HG03095 (cell line): ENCODE results near the gene JAKMIP1.
"Not testable (repeated sequence)": the region's sequence is repeated elsewhere in the genome, so short reads cannot be mapped to it uniquely, and the experiment has no call there.

ENCODE experiments used
- ATAC-seq: cut with Tn5 transposase; IDR thresholded peaks from one replicate; pipeline ENCODE4 v1.9.1; 2021; ENCODE audit warnings: moderate library complexity; ENCODE audit not compliant: unreplicated experiment

JAKMIP1 gene

DNA sequence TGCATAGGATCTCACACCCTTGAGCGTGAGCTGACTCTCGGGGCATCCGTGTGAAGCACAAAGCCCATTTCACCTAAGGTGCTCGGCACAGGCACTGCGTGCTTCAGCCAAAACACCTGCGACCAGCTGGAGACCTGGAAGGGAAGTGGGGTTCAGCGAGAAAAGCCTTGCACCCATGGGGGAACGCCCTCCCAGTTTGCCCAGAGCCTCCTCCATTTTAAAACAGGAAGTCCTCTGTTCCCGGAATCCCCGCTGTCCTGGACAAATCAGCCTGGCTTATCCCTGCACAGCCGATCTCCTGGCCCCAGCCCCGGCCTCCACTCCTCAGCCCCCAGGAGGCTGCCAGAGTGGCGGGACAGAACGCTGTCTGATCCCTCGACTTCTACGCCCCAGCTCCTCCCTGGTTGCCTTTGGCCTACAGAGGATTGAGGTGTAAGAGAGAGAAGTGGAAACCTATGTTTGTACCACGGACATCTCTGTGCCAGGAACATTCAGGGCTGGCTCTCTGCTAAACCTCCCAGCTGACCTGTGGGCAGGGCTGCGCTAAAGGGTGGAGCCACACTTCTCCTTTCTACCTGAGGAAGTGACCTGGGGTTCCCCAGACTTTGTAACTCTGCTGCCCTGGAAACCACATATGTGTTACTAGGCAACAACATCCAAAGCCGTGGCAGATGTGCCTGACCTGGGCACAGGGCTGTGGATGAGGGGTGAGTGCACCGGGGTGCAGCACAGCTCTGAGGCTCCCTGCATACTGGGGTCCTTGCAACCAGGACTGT lies 178.3 kb downstream of the JAKMIP1 start:
- ATAC-seq, result no peak

DNA sequence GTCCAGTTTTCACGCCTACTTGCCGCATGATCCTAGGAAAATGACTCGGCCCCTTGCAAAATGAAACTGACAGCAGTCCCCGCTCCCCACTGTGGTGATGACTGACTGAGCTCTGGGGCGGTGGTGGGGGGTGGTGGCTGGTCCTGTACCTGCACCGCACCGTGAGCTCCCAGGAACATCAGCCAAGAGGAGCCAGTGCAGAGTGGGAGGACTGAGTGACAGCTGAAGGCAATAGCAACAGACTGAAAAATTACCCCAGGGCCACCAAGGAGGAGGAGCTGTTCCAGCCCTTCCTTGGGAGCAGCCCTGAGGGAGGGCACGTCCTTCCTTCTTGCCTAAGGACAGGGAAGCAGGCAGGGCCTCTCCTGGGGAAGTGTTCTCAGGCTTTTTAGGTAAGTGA lies 179.7 kb downstream of the JAKMIP1 start:
- no peak for ATAC-seq

DNA sequence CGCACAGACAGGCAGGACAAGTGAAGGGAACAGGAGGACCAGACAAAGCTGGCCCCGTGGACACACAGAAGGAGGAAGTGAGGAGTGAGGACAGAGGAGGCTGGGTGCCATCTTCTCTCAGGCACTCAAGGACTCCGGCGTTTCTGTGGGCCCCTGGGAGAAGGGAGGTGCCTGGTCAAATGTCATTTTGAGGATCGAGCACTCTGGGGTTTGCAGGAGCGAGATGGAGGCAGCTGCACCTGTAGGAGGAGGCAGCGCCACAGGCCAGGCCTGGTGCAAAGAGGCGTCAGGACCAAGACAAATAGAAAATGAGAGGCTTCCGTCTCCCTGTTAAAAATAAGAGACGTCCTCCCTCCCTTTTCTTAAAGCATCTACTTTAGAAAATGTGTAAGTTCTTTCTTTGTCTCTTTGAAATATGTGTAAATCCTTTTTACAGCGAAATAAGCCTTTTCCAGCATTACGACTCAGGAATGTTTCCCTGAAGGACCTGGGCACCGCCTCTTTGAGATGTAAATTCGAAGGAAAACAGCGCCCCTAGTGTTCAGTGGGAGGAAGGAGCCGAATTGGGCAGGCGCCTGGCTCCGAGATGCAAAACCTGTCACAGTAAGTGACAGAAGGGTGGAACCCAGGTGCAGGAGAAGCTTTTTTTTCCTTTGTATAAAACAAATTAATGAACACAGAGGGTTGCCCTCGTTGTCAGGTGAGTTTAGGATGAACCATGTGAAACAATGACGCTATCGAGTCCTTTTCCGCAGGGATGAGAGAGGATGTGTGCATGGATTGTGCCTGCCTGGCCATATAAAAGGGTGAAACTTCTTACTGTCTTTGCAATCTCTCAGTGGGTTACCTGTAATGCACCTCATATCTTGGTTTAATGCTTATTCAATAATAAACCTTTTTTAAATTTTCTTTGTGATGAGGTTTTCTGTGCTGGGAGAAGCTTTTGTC lies 180.8 kb downstream of the JAKMIP1 start:
- ATAC-seq, result no peak

GRCh38 chr4:6018331-6018730 lies 182.0 kb downstream of the JAKMIP1 start, which contains the start of gene C4orf50:
Gene C4orf50 (minus strand): TSS chr4:6018431.
- no peak for ATAC-seq

- no peak for ATAC-seq
These were observed 182.5 kb downstream of the JAKMIP1 start for GRCh38 chr4:6017800-6018199.

- no peak for ATAC-seq
These were observed 183.3 kb downstream of the JAKMIP1 start for GRCh38 chr4:6017030-6017429.

- no peak for ATAC-seq
These were observed 186.8 kb downstream of the JAKMIP1 start for GRCh38 chr4:6013564-6013963.

- ATAC-seq, result no peak
These were observed 188.1 kb downstream of the JAKMIP1 start for GRCh38 chr4:6012200-6012599.

- ATAC-seq, result no peak
These were observed 188.7 kb downstream of the JAKMIP1 start for GRCh38 chr4:6011686-6012085.

DNA sequence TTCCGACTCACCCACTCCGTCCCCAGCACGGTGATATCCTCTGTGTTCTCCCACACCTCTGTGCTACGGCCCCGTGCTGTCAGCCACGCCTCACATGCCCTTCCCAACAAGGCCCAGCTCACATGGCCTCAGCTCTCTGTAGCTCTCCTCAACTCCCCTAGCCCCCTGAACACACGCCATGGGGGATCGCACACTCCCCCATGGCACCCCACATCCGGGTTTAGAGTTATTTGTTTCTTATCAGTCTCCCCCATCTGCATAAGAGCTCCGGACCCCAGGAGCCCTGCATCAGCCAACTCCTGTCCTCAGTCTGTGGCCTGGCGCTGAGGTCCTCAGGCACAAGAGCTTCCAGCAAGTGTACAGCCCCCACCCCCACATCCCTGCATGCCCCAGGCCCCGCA lies 189.1 kb downstream of the JAKMIP1 start:
- no peak for ATAC-seq

- no peak for ATAC-seq
These were observed 189.6 kb downstream of the JAKMIP1 start for GRCh38 chr4:6010789-6011188.

GRCh38 chr4:6009452-6009851 lies 190.9 kb downstream of the JAKMIP1 start:
- no peak for ATAC-seq

DNA sequence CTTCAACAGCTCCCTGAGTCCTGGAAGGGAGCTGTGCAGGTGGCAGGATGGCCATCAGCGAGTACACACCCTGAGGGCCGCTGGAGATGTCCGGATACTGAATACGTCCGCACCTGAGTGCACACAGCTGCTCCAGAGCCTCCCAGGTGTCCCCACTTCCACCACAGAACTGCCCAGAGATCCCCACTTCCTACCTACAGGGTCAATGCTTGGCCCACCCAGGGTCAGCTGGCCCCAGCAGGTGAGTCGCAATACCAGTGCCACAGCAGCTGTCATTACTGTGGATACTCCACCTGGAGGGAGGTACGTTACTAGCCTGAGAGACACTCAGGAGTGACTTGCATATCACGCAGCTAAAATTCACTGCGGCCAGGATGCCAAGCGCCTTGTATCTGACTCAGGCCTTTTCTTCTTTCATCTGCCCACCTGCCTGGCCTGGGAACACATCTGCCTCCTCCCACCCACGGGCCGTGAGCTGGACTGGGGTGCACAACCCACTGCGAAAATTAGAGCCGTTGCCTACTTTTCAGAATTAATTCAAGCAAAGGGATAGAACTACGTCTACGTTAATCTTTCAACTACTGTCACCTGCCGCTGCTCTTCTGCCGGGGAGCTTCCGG lies 191.5 kb downstream of the JAKMIP1 start:
- ATAC-seq, result no peak

- no peak for ATAC-seq
These were observed 192.2 kb downstream of the JAKMIP1 start for GRCh38 chr4:6008092-6008551.

GRCh38 chr4:6005175-6005574 lies 195.2 kb downstream of the JAKMIP1 start:
- no peak for ATAC-seq

DNA sequence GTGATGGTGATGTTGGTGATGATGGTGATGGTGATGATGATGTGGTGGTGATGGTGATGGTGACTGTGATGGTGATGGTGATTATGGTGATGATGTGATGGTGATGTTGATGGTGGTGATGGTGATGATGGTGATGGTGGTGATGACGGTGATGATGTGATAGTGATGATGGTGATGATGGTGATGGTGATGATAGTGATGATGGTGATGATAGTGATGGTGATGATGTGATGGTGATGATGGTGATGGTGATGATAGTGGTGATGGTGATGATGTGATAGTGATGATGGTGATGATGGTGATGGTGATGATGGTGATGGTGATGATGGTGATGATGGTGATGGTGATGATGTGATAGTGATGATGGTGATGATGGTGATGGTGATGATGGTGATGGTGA lies 196.9 kb downstream of the JAKMIP1 start:
- ATAC-seq, result not testable (repeated sequence)

GRCh38 chr4:6002926-6003325 lies 197.4 kb downstream of the JAKMIP1 start:
- no peak for ATAC-seq

DNA sequence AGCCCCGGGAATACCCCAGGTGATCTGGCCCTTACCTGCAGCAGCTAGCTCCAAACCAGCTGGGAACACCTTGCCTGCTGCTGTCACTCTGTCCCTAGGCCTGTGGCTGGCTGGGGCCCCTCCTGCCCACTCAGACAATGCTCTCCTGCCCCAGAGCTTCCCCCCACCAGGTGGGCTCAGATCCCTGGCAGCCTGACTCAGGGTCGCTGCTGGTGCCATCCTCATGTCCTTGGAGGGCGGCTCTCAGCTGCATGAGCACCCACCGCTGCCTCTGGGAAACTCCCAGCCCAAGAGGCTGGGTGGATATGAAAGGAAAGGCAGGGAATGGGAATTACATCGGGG lies 197.9 kb downstream of the JAKMIP1 start:
- ATAC-seq, result no peak

DNA sequence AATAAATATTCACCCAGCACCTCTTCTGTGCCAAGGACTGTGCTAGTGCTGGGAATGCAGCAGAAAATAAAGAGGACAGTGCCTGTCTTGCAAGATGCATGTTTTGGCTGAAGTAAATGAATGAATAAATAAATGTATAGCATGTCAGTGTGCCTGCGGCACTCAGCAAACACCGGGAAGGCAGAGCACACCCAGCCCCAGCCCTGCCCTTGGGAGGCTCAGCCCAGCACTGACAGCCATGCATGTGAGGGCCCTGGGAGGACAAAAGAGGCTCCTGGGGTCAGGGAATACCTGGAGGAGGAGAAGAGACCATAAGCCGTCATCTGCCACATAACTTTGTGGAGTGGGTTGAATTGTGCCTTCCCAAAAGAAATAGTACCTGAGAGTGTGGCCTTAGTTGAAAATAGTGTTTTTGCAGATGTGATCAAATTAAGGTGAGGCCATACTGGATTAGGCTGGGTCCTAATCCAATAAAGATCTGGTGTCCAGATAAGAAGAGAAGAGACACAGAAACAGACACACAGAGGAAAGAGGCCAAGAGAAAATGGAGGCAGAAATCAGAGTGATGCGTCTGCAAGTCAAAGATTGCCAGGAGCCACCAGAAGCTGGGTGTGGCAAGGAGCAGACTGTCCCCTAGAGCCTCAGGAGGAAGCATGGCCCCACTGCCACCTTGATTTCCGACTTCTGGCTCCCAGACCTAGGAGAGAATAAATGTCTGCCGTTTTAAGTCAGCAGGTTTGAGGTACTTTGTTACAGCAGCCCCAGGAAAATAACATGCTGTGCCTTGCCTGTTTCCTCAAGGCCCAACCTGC lies 198.5 kb downstream of the JAKMIP1 start:
- no peak for ATAC-seq

DNA sequence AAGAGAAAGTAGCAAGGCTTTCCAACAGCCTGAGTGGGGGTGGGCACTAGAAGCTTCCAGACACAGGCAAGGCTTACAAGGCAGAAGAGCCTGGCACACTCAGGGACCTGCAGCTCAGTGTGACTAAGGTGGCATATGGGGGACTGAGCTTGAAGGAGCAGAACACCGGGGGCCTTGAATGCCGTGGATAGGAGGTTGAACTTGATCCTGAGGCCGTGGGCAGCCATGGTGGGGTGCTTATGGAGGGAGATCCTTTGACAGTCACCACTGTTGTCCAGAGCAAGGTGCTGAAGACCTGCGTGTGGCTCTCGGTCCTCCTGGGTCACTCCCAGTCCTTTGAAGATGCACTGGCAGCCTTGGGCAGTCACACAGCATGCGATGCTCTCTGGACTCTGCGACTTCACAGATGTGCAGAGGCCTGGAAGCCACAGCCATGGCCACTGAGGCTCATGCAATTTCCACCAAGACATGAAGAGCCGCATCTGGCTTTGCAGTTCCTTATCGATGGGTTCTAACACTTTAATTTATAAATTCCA lies 200.5 kb downstream of the JAKMIP1 start:
- no peak for ATAC-seq
